HepG2 (cell line): Measurements from ENCODE around the gene NPW. TPM values are rescaled to one million over a fixed set of nuclear protein-coding genes. Genes with fewer than 3 reads are reported as not detected.

Experiments used
- ATAC-seq: fragments of 200-7000 bp; cut with Tn5 transposase; 3 replicates; pipeline ENCODE4 v1.9.1; 2020; ENCODE audit warnings: mild to moderate bottlenecking, moderate library complexity
- BruUV-seq: library from RNA; stranded (reverse); fragments of 400-500 nt; replicated peaks from 2 replicates; lab custom pipeline; 2021; lab: Mats Ljungman, UMichigan
- CTCF ChIA-PET: fragments of 300-600 bp; formaldehyde crosslinking; extraction: SDS; loops from one replicate; lab custom pipeline; 2021; ENCODE audit warnings: low total read pairs, inconsistent platforms, low intra/inter-chr PET ratio; lab: Yijun Ruan, JAX
- POLR2A ChIA-PET: fragments of 350-600 bp; sonication (Branson Sonifier 250); formaldehyde crosslinking; loops from one replicate; lab custom pipeline; 2020; ENCODE audit warnings: antibody characterized with exemption, inconsistent platforms; lab: Yijun Ruan, JAX
- DNase-seq: peaks from one replicate; pipeline ENCODE4 v3.0.0-alpha.2; 2015; ENCODE audit warnings: low spot score
- FAIRE-seq: peaks from 3 replicates; lab custom pipeline; 2011; peaks lifted over from hg19 to GRCh38; lab: Jason Lieb, UNC
- H2AFZ ChIP-seq: one replicate; pipeline ENCODE4 v1.6.1; 2011; ENCODE audit warnings: low read length, inconsistent platforms
- H3K27ac ChIP-seq: fragments of 300-600 bp; 3 replicates; pipeline ENCODE4 v1.8.0; 2011; ENCODE audit warnings: mixed run types, mild to moderate bottlenecking, mixed read lengths, low read length, inconsistent platforms; ENCODE audit not compliant: insufficient read depth; ENCODE audit errors: extremely low read length
- H3K27me3 ChIP-seq, 2 experiments: fragments of 200-600 bp in 1 of 2; 2 replicates in 1 of 2; 3 replicates in 1 of 2; pipeline versions ENCODE4 v1.6.0 to v1.8.0; 2011; ENCODE audit warnings: low read length in 2 of 2, mild to moderate bottlenecking in 2 of 2, moderate library complexity in 2 of 2, inconsistent platforms in 1 of 2; ENCODE audit not compliant: insufficient read depth in 2 of 2, control insufficient read depth in 1 of 2
- H3K36me3 ChIP-seq, 2 experiments: fragments of 200-600 bp in 1 of 2; replicated peaks in 1 of 2; 2 replicates in 1 of 2; 3 replicates in 1 of 2; pipeline versions ENCODE4 v1.5.1 to v1.8.0; 2011; ENCODE audit warnings: low read length in 2 of 2, inconsistent platforms in 1 of 2; ENCODE audit not compliant: insufficient read depth in 2 of 2, control insufficient read depth in 1 of 2
- H3K4me1 ChIP-seq: 2 replicates; pipeline ENCODE4 v1.5.1; 2012; ENCODE audit warnings: low read length, inconsistent platforms; ENCODE audit not compliant: insufficient read depth
- H3K4me2 ChIP-seq: 2 replicates; pipeline ENCODE4 v1.6.0; 2011; ENCODE audit warnings: low read depth, low read length, inconsistent platforms
- H3K4me3 ChIP-seq, 3 experiments: fragments of 200-600 bp in 1 of 3; sonication (generic), shearing (Covaris generic) in 1 of 3; replicated peaks in 1 of 3; 2 replicates each; pipeline ENCODE4 v1.5.1; 2011 to 2016; ENCODE audit warnings: low read length in 3 of 3, inconsistent platforms in 2 of 3, low read depth in 2 of 3, mild to moderate bottlenecking in 2 of 3, control low read depth in 1 of 3, mixed read lengths in 1 of 3; ENCODE audit not compliant: insufficient read depth in 1 of 3
- H3K79me2 ChIP-seq: one replicate; pipeline ENCODE4 v1.6.1; 2011; ENCODE audit warnings: low read length, inconsistent platforms; ENCODE audit not compliant: insufficient read depth
- H3K9ac ChIP-seq: 2 replicates; pipeline ENCODE4 v1.6.0; 2011; ENCODE audit warnings: mild to moderate bottlenecking, low read depth, low read length, inconsistent platforms; ENCODE audit not compliant: insufficient read depth
- H3K9me3 ChIP-seq: 2 replicates; pipeline ENCODE4 v1.5.1; 2012; ENCODE audit warnings: mild to moderate bottlenecking, low read length
- H4K20me1 ChIP-seq: 2 replicates; pipeline ENCODE4 v1.6.0; 2011; ENCODE audit warnings: inconsistent platforms, mild to moderate bottlenecking, low read length, moderate library complexity; ENCODE audit not compliant: insufficient read depth
- DR1 ChIP-seq: sonication (generic); formaldehyde crosslinking; IDR thresholded peaks from 2 replicates; pipeline ENCODE4 v1.8.0; 2021; ENCODE audit warnings: mild to moderate bottlenecking, missing genetic modification reagents, inconsistent platforms
- HCFC1 ChIP-seq: fragments of 150-350 bp; IDR thresholded peaks from 2 replicates; pipeline ENCODE4 v1.6.1; 2014; ENCODE audit warnings: low read depth, low read length
- HIVEP1 ChIP-seq: sonication (generic); formaldehyde crosslinking; IDR thresholded peaks from 2 replicates; pipeline ENCODE4 v1.4.0; 2020; ENCODE audit warnings: mild to moderate bottlenecking, missing genetic modification reagents
- MATR3 ChIP-seq: sonication (generic); formaldehyde crosslinking; IDR thresholded peaks from 2 replicates; pipeline ENCODE4 v1.4.0; 2020; ENCODE audit warnings: missing genetic modification reagents
- RBM22 ChIP-seq: fragments of 200-400 bp; formaldehyde crosslinking; optimal IDR thresholded peaks from 2 replicates; pipeline ENCODE3; 2017; ENCODE audit warnings: mild to moderate bottlenecking, low read length, moderate library complexity
- REXO4 ChIP-seq: sonication (generic); formaldehyde crosslinking; IDR thresholded peaks from 2 replicates; pipeline ENCODE4 v1.8.0; 2022; ENCODE audit warnings: missing genetic modification reagents, mild to moderate bottlenecking, borderline replicate concordance
- SIN3A ChIP-seq: IDR thresholded peaks from 2 replicates; pipeline ENCODE4 v1.6.1; 2011; ENCODE audit warnings: low read depth, mild to moderate bottlenecking, control low read depth, low read length, borderline replicate concordance
- ZC3H4 ChIP-seq: sonication (generic); formaldehyde crosslinking; IDR thresholded peaks from 2 replicates; pipeline ENCODE4 v1.4.0; 2020; ENCODE audit warnings: missing genetic modification reagents, borderline replicate concordance
- ZNF12 ChIP-seq: sonication (generic); formaldehyde crosslinking; IDR thresholded peaks from 2 replicates; pipeline ENCODE4 v1.5.0; 2020; ENCODE audit warnings: missing genetic modification reagents
- ZNF674 ChIP-seq: sonication (generic); formaldehyde crosslinking; IDR thresholded peaks from 2 replicates; pipeline ENCODE4 v1.5.0; 2020; ENCODE audit warnings: low read depth, mild to moderate bottlenecking, missing genetic modification reagents
- WGBS: methylation state at CpG from one replicate; pipeline ENCODE4 v1.1.6; 2017; ENCODE audit warnings: low lambda C conversion rate; 5-methylcytosine and 5-hydroxymethylcytosine counted together
- in situ Hi-C: cut with HindIII; loops from 2 replicates; pipeline ENCODE4 v1.10.0; 2017; ENCODE audit warnings: low pct_unique_long_range_greater_than_20kb; ENCODE audit not compliant: extremely low pct_ligation_motif_present
- intact Hi-C: fragments of 100-400 bp; cut with micrococcal nuclease; formaldehyde crosslinking; loops from one replicate; pipeline ENCODE4 v1.10.0; 2022; ENCODE audit not compliant: unreplicated experiment
- polyA plus RNA-seq, 8 experiments: library from polyadenylated mRNA; depleted of rRNA in 3 of 8; stranded (reverse) in 7 of 8; unstranded in 1 of 8; fragments of >200 nt; fragmentation: Illumina TruSeq in 4 of 8; extraction: Trizol in 4 of 8; gene quantifications; 2 replicates each; pipeline versions ENCODE4 v1.2.1 to v1.2.3, GENCODE V29; 2011 to 2016; ENCODE audit warnings: low read depth in 4 of 8, missing spikeins in 1 of 8, mixed read lengths in 1 of 8; ENCODE audit not compliant: insufficient read depth in 1 of 8
- total RNA-seq, 5 experiments: library from RNA; depleted of rRNA; stranded (reverse); fragments of >200 nt; fragmentation: Illumina TruSeq; extraction: Trizol; gene quantifications; 2 replicates each; pipeline ENCODE4 v1.2.3, GENCODE V29; 2016; ENCODE audit warnings: low read depth in 1 of 5
- TF ChIP-seq, protein P1 (sequence below), 2 experiments: fragments of 450-650 bp in 1 of 2; sonication (generic) in 1 of 2; formaldehyde crosslinking; IDR thresholded peaks; 2 replicates each; pipeline versions ENCODE4 v1.5.0 to v1.8.0; 2020 to 2022; ENCODE audit warnings: mild to moderate bottlenecking in 1 of 2, missing genetic modification reagents in 1 of 2
- TF ChIP-seq, protein P2 (sequence below): sonication (generic); formaldehyde crosslinking; IDR thresholded peaks from 2 replicates; pipeline ENCODE4 v1.8.0; 2022; ENCODE audit warnings: missing genetic modification reagents, mild to moderate bottlenecking, moderate library complexity, borderline replicate concordance
- TF ChIP-seq, protein P3 (sequence below): sonication (generic); formaldehyde crosslinking; IDR thresholded peaks from 2 replicates; pipeline ENCODE4 v1.5.0; 2020; ENCODE audit warnings: mild to moderate bottlenecking, missing genetic modification reagents

NPW gene
- total and polyA plus RNA-seq, 2 of the 13 experiments (the other 11 are each of a cell fraction or from before 2014, with no cell fraction given), result 0.24 to 0.97 TPM

DNA sequence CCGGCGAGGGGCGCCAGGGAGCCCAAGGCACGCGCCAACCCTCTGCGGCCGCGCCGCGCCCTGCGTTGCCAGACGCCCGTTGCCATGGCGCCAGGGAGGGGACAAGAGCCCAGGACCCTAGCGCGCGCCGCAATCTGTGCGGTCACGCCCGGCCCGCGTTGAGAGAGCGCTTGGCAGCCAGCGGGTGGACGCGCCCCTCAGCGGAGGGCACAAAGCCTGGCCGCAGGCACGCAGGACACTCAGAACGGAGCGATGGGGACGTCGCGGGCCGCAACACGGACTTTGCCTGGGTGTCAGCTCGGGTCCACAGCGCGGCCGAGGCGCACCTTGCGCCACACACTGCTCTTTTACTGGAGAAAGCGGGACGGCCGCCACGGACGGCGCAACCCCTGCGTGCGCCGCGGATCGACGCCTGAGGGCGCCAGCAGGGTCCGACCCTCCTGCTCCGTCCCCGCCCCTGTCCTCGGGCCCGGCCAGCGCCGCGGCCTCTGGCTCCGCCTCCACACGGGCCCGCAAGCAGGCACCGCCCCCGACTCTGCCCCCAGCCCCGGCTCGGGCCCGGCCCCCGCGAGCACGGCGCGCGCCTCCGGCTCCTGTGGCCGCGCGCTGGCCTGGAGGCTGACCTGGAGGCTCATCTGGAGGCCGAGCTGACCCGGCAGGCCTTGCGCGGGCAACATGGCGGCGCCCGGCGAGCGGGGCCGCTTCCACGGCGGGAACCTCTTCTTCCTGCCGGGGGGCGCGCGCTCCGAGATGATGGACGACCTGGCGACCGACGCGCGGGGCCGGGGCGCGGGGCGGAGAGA lies 35.8 kb upstream of the NPW start, which contains the start of gene GFER:
GFER (plus strand) TSS at position 650 of the 803 bp plus-strand sequence; CDS start at position 676, 26 bp downstream.
- WGBS, result 0% methylated on average over 17 of the region's 109 CpGs
- peak; percentile 82 for ATAC-seq
- intact Hi-C loops, result no loop called here
- TSS peak; percentile 63 for BruUV-seq
- DNase-seq, result peak; percentile 81
- Histone ChIP-seq H3K4me1 (peaks cover 54% of the 10 kb centered on the region), H2AFZ (no peak within 1 kb of the TSS), H3K79me2 (peaks cover 13% of the 10 kb centered on the region), H3K4me2 (peak within 1 kb of the TSS; percentile 98), H3K27me3 (no peaks in the 10 kb centered on the region), H4K20me1 (no peaks in the 10 kb centered on the region), H3K4me3 (peak within 1 kb of the TSS; percentile 81 to 93 (median 84)), H3K9ac (peak within 1 kb of the TSS; percentile 95), H3K9me3 (no peaks in the 10 kb centered on the region), H3K27ac (peak within 1 kb of the TSS; percentile 97), H3K36me3 (peaks cover 12 to 15% of the 10 kb centered on the region in 2 experiments; a peak in 4 of 5 replicates)
- in situ Hi-C loops, result no loop called here
- ChIA-PET CTCF (interaction anchor here (1.2 kb wide), 1 partner anchor 20 kb away, joined by 4 read pairs; no protein-coding TSS in a partner anchor), POLR2A (interaction anchor here (0.6 to 6.8 kb wide), 13 partner anchors 10 to 756 kb away, joined by 3 to 62 read pairs (median 6); partner anchors contain the start of genes MSRB1, RPS2, TBL3 and TRAF7)
- FAIRE-seq, result peak; percentile 39
- TF ChIP-seq REXO4 (no peak; the same call in 1 of the 2 replicates), RBM22 (peak; percentile 91), ZNF674 (CRISPR knock-in tag) (no peak), DR1 (CRISPR knock-in tag) (0 out of 2 replicates have a peak, but pooled peaks have one; percentile 44), SIN3A (peak; percentile 63; the same call in 1 of the 2 replicates), HCFC1 (peak; percentile 51), MATR3 (CRISPR knock-in tag) (0 out of 2 replicates have a peak, but pooled peaks have one; percentile 43), ZNF12 (CRISPR knock-in tag) (no peak), HIVEP1 (CRISPR knock-in tag) (0 out of 2 replicates have a peak, but pooled peaks have one; percentile 24), ZC3H4 (CRISPR knock-in tag) (no peak)
- TF ChIP-seq, protein P1, sequence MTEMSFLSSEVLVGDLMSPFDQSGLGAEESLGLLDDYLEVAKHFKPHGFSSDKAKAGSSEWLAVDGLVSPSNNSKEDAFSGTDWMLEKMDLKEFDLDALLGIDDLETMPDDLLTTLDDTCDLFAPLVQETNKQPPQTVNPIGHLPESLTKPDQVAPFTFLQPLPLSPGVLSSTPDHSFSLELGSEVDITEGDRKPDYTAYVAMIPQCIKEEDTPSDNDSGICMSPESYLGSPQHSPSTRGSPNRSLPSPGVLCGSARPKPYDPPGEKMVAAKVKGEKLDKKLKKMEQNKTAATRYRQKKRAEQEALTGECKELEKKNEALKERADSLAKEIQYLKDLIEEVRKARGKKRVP (CRISPR knock-in tag; IDR thresholded peaks at IDR 0.05), result peak in 1 of 2 experiments; percentile 41; a peak in 1 of 4 replicates
- TF ChIP-seq, protein P2, sequence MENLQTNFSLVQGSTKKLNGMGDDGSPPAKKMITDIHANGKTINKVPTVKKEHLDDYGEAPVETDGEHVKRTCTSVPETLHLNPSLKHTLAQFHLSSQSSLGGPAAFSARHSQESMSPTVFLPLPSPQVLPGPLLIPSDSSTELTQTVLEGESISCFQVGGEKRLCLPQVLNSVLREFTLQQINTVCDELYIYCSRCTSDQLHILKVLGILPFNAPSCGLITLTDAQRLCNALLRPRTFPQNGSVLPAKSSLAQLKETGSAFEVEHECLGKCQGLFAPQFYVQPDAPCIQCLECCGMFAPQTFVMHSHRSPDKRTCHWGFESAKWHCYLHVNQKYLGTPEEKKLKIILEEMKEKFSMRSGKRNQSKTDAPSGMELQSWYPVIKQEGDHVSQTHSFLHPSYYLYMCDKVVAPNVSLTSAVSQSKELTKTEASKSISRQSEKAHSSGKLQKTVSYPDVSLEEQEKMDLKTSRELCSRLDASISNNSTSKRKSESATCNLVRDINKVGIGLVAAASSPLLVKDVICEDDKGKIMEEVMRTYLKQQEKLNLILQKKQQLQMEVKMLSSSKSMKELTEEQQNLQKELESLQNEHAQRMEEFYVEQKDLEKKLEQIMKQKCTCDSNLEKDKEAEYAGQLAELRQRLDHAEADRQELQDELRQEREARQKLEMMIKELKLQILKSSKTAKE (CRISPR knock-in tag), result no peak; the same call in 1 of the 2 replicates
- TF ChIP-seq, protein P3, sequence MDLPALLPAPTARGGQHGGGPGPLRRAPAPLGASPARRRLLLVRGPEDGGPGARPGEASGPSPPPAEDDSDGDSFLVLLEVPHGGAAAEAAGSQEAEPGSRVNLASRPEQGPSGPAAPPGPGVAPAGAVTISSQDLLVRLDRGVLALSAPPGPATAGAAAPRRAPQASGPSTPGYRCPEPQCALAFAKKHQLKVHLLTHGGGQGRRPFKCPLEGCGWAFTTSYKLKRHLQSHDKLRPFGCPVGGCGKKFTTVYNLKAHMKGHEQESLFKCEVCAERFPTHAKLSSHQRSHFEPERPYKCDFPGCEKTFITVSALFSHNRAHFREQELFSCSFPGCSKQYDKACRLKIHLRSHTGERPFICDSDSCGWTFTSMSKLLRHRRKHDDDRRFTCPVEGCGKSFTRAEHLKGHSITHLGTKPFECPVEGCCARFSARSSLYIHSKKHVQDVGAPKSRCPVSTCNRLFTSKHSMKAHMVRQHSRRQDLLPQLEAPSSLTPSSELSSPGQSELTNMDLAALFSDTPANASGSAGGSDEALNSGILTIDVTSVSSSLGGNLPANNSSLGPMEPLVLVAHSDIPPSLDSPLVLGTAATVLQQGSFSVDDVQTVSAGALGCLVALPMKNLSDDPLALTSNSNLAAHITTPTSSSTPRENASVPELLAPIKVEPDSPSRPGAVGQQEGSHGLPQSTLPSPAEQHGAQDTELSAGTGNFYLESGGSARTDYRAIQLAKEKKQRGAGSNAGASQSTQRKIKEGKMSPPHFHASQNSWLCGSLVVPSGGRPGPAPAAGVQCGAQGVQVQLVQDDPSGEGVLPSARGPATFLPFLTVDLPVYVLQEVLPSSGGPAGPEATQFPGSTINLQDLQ (CRISPR knock-in tag), result 0 out of 2 replicates have a peak, but pooled peaks have one; percentile 37
